Measurements from ENCODE around the gene NDUFV1. TPM values are rescaled to one million over a fixed set of nuclear protein-coding genes. Genes with fewer than 3 reads are reported as not detected.

NDUFV1 gene
- total and polyA plus RNA-seq, 10 donors: 132 to 258 (median 199) TPM

GRCh38 chr11:67612751-67613150 lies 6.0 kb downstream of the NDUFV1 start:
- Histone ChIP-seq H3K36me3 (peaks cover 0 to 53% (median 46%) of the 10 kb centered on the region in 6 donors), H3K4me1 (peaks cover 17 to 63% (median 40%) of the 10 kb centered on the region in 6 donors), H3K9me3 (no peaks in the 10 kb centered on the region), H3K4me3 (no peak overlapping the region), H3K27ac (peak overlapping the region in 4 of 8 donors; percentile 88 to 98 (median 91)), H3K27me3 (replicated peaks in 1 of 7) (peaks cover 0 to 23% (median 0%) of the 10 kb centered on the region in 7 donors)
- peak; percentile 80 for DNase-seq
- 90 to 95% (median 93%) methylated on average over 8 to 13 of the region's 13 CpGs for WGBS, 5 donors
- intact Hi-C loops (cut with DNase I; ENCODE audit: low total_unique reads): no loop called here
- TF ChIP-seq POLR2A (IDR thresholded peaks at IDR 0.05): no peak
- TF ChIP-seq CTCF (IDR thresholded peaks at IDR 0.05 in 8 of 11, conservative IDR thresholded peaks at IDR 0.05 in 3 of 11): no peak
- no peak for TF ChIP-seq POLR2AphosphoS5 (IDR thresholded peaks at IDR 0.05)

- intact Hi-C loops (cut with DNase I; ENCODE audit: low total_unique reads): no loop called here
- H3K27me3 ChIP-seq (replicated peaks in 1 of 7): peaks cover 0 to 23% (median 0%) of the 10 kb centered on the region in 7 donors
- peaks cover 0 to 50% (median 45%) of the 10 kb centered on the region in 6 donors for H3K36me3 ChIP-seq
- 72 to 80% (median 78%) methylated on average over 14 to 17 of the region's 17 CpGs for WGBS, 5 donors
- H3K4me3 ChIP-seq: peak overlapping the region in 3 of 8 donors; percentile 28 to 68 (median 34)
- H3K4me1 ChIP-seq: peaks cover 10 to 56% (median 34%) of the 10 kb centered on the region in 6 donors
- TF ChIP-seq CTCF (IDR thresholded peaks at IDR 0.05 in 8 of 11, conservative IDR thresholded peaks at IDR 0.05 in 3 of 11) (no peak), POLR2AphosphoS5 (IDR thresholded peaks at IDR 0.05) (no peak), POLR2A (IDR thresholded peaks at IDR 0.05) (no peak)
- peak overlapping the region; percentile 67 to 98 (median 90) for H3K27ac ChIP-seq
- H3K9me3 ChIP-seq: no peaks in the 10 kb centered on the region
- DNase-seq: peak; percentile 82
Measured at GRCh38 chr11:67613313-67613959, 6.7 kb downstream of the NDUFV1 start.

GRCh38 chr11:67613960-67614715 lies 7.4 kb downstream of the NDUFV1 start:
- Histone ChIP-seq H3K36me3 (peaks cover 0 to 43% (median 38%) of the 10 kb centered on the region in 6 donors), H3K27ac (peak overlapping the region; percentile 67 to 98 (median 90)), H3K4me1 (peaks cover 9 to 49% (median 32%) of the 10 kb centered on the region in 6 donors), H3K9me3 (no peaks in the 10 kb centered on the region), H3K27me3 (replicated peaks in 1 of 7) (peaks cover 0 to 23% (median 0%) of the 10 kb centered on the region in 7 donors), H3K4me3 (peak overlapping the region in 7 of 8 donors; percentile 20 to 68 (median 28))
- 5 to 20% (median 10%) methylated on average over 14 to 23 of the region's 23 CpGs for WGBS, 5 donors
- peak; percentile 95 for DNase-seq
- intact Hi-C loops (cut with DNase I; ENCODE audit: low total_unique reads): no loop called here
- TF ChIP-seq POLR2AphosphoS5 (IDR thresholded peaks at IDR 0.05) (peak; percentile 82 to 87 (median 84)), POLR2A (IDR thresholded peaks at IDR 0.05) (no peak), CTCF (IDR thresholded peaks at IDR 0.05 in 8 of 11, conservative IDR thresholded peaks at IDR 0.05 in 3 of 11) (peak; percentile 28 to 81 (median 67))

Measured in spleen (tissue), 11 donors.